GM12801 (cell line): Measurements from ENCODE around the gene ELMO2.

ENCODE experiments used
- CTCF ChIP-seq: IDR thresholded peaks from one replicate; pipeline ENCODE4 v1.5.1; 2011; ENCODE audit warnings: control low read depth; ENCODE audit not compliant: insufficient read length; ENCODE audit errors: extremely low read depth

ELMO2 gene

GRCh38 chr20:46361381-46361780, 45.0 kb downstream of the ELMO2 start:
- TF ChIP-seq CTCF, result no peak

GRCh38 chr20:46359233-46359751, 47.1 kb downstream of the ELMO2 start:
- TF ChIP-seq CTCF, result no peak

- no peak for TF ChIP-seq CTCF
These were observed 47.9 kb downstream of the ELMO2 start for GRCh38 chr20:46358346-46359058.

GRCh38 chr20:46357030-46357514, 49.3 kb downstream of the ELMO2 start:
- no peak for TF ChIP-seq CTCF

GRCh38 chr20:46356195-46357029, 50.0 kb downstream of the ELMO2 start:
- TF ChIP-seq CTCF, result no peak

GRCh38 chr20:46355778-46356177, 50.6 kb downstream of the ELMO2 start:
- no peak for TF ChIP-seq CTCF

- no peak for TF ChIP-seq CTCF
These were observed 51.3 kb downstream of the ELMO2 start for GRCh38 chr20:46354920-46355654.
